ENCODE results near the gene POM121C. TPM values are rescaled to one million over a fixed set of nuclear protein-coding genes. Genes with fewer than 3 reads are reported as not detected.
"Not testable (repeated sequence)": the region's sequence is repeated elsewhere in the genome, so short reads cannot be mapped to it uniquely, and the experiment has no call there.

The POM121C gene
- total and polyA plus RNA-seq, 10 donors: 9.1 to 67.4 (median 38.1) TPM

GRCh38 chr7:75421798-75422710 is 64.0 kb downstream of the POM121C start:
- DNase-seq; H3K4me3 ChIP-seq; H3K27me3 ChIP-seq (replicated peaks in 1 of 7); intact Hi-C loops (cut with DNase I; ENCODE audit: low total_unique reads); H3K9me3 ChIP-seq; H3K27ac ChIP-seq: not testable (repeated sequence)
- peak in 1 of 3 donors; percentile 43 for TF ChIP-seq POLR2AphosphoS5 (IDR thresholded peaks at IDR 0.05)
- WGBS, 5 donors: 89 to 98% (median 95%) methylated on average over 18 to 33 of the region's 50 CpGs
- H3K4me1 ChIP-seq: peaks cover 0 to 11% (median 0%) of the 10 kb centered on the region in 6 donors
- H3K36me3 ChIP-seq: peaks cover 0 to 72% (median 26%) of the 10 kb centered on the region in 6 donors

DNA sequence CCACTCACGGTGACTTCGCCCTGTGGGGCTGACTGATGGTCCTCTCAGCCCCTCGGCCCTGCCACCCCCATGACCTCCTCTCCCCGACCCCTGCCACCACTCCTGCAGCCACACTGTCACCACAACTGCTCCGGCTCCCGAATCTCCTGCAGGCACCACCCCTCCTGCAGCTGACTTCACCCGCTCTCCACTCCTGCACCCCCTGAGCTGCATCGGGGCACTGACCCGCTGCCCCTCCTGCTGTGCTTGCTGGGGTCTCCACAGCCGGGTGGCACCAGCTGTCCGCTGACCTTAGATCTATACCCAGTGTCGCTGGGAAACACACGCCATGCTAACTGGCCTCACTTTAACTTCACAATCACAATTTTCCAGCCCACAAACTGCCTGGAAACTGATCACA is 65.9 kb downstream of the POM121C start:
- intact Hi-C loops (cut with DNase I; ENCODE audit: low total_unique reads); H3K4me3 ChIP-seq; H3K27me3 ChIP-seq (replicated peaks in 1 of 7); H3K27ac ChIP-seq; DNase-seq; H3K4me1 ChIP-seq; H3K9me3 ChIP-seq: not testable (repeated sequence)
- 85 to 94% (median 90%) methylated on average over 8 to 11 of the region's 13 CpGs for WGBS, 5 donors
- H3K36me3 ChIP-seq: peaks cover 0 to 86% (median 42%) of the 10 kb centered on the region in 6 donors

GRCh38 chr7:75419693-75420092 is 66.4 kb downstream of the POM121C start:
- H3K4me3 ChIP-seq; H3K9me3 ChIP-seq; DNase-seq; H3K27ac ChIP-seq; H3K4me1 ChIP-seq; intact Hi-C loops (cut with DNase I; ENCODE audit: low total_unique reads); H3K27me3 ChIP-seq (replicated peaks in 1 of 7): not testable (repeated sequence)
- peaks cover 0 to 89% (median 45%) of the 10 kb centered on the region in 6 donors for H3K36me3 ChIP-seq
- peak in 2 of 3 donors; percentile 41 to 60 for TF ChIP-seq POLR2AphosphoS5 (IDR thresholded peaks at IDR 0.05)
- 53 to 73% (median 65%) methylated on average over 9 to 12 of the region's 13 CpGs for WGBS, 5 donors

GRCh38 chr7:75419210-75419609 is 66.9 kb downstream of the POM121C start:
- H3K27ac ChIP-seq; H3K27me3 ChIP-seq (replicated peaks in 1 of 7); H3K9me3 ChIP-seq; intact Hi-C loops (cut with DNase I; ENCODE audit: low total_unique reads); H3K4me1 ChIP-seq; H3K4me3 ChIP-seq: not testable (repeated sequence)
- peaks cover 0 to 86% (median 40%) of the 10 kb centered on the region in 6 donors for H3K36me3 ChIP-seq
- peak; percentile 62 for DNase-seq
- WGBS, 5 donors: 84 to 89% (median 85%) methylated on average over 11 to 12 of the region's 13 CpGs
- TF ChIP-seq POLR2AphosphoS5 (IDR thresholded peaks at IDR 0.05): peak in 1 of 3 donors; percentile 11

DNA sequence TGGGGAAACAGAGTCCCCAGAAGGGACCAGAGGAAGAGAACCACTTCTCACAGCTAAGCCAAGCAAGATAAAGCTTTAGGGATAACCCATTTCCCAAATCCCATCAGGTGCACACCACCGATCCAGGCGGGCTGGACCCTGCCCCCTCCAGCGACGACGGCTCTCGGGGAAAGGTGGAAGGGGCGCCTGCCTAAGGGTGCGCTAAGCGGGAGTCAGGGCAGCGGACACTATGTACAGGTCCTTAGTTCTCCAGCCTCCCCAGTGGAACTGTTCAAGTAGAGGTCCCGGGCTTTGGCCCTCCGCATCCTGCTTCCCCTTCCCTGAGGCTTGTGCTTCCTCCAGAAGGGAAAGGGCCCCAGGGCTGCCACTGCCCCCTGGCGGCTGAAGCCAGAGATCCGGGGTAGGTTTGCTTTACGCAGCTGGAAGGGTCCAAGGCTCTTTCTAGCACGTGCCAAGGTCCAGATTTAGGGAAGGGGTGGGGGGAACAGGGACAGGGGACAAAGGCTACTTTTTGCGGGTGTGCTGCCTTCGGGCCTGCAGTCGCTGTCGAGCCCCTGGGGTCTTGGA is 67.7 kb downstream of the POM121C start:
- intact Hi-C loops (cut with DNase I; ENCODE audit: low total_unique reads); H3K4me1 ChIP-seq; H3K27ac ChIP-seq; H3K4me3 ChIP-seq; H3K9me3 ChIP-seq; DNase-seq; H3K27me3 ChIP-seq (replicated peaks in 1 of 7): not testable (repeated sequence)
- peak; percentile 6 to 40 (median 7) for TF ChIP-seq POLR2AphosphoS5 (IDR thresholded peaks at IDR 0.05)
- WGBS, 5 donors: 94 to 100% (median 97%) methylated on average over 9 to 16 of the region's 20 CpGs
- H3K36me3 ChIP-seq: peaks cover 0 to 78% (median 39%) of the 10 kb centered on the region in 6 donors

DNA sequence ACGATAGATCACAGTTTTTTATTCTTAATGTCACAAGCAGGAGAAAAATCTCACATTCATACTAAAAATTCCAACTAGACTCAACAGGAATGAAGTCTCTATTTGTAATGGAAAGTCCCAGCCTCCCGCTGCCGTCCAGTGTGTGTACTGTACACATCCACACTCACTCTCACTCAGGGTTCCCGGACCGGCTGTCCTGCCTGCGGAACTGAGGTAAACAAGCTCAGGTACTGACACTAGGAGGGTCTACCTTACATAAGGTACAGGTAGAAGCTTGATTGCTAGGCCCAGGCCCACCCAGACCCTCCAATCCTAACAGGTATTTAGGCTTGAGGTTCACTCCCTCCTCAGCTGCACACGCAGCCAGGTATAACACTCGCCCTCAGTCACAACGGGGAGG is 69.3 kb downstream of the POM121C start:
- WGBS, 5 donors: 91 to 97% (median 92%) methylated on average over 6 to 8 of the region's 9 CpGs
- peaks cover 0 to 72% (median 38%) of the 10 kb centered on the region in 6 donors for H3K36me3 ChIP-seq
- peak; percentile 69 for DNase-seq

GRCh38 chr7:75415829-75416373 is 70.2 kb downstream of the POM121C start:
- H3K4me3 ChIP-seq; H3K27ac ChIP-seq; H3K4me1 ChIP-seq; H3K27me3 ChIP-seq (replicated peaks in 1 of 7); H3K9me3 ChIP-seq; intact Hi-C loops (cut with DNase I; ENCODE audit: low total_unique reads): not testable (repeated sequence)
- peak; percentile 23 for DNase-seq
- WGBS, 5 donors: 89 to 98% (median 95%) methylated on average over 14 to 19 of the region's 27 CpGs
- peaks cover 0 to 63% (median 29%) of the 10 kb centered on the region in 6 donors for H3K36me3 ChIP-seq

More for the DNA sequence above, 69.3 kb downstream of the POM121C start:
- H3K27me3 ChIP-seq (replicated peaks in 1 of 7); intact Hi-C loops (cut with DNase I; ENCODE audit: low total_unique reads); H3K27ac ChIP-seq; H3K4me1 ChIP-seq; H3K4me3 ChIP-seq; H3K9me3 ChIP-seq: not testable (repeated sequence)
